ENCODE data around the gene ACO2. TPM values are rescaled to one million over a fixed set of nuclear protein-coding genes. Genes with fewer than 3 reads are reported as not detected.
"Not testable (repeated sequence)": the region's sequence is repeated elsewhere in the genome, so short reads cannot be mapped to it uniquely, and the experiment has no call there.

Gene ACO2
- total RNA-seq, 1 experiment from 2014 or later, result 43.7 TPM

DNA sequence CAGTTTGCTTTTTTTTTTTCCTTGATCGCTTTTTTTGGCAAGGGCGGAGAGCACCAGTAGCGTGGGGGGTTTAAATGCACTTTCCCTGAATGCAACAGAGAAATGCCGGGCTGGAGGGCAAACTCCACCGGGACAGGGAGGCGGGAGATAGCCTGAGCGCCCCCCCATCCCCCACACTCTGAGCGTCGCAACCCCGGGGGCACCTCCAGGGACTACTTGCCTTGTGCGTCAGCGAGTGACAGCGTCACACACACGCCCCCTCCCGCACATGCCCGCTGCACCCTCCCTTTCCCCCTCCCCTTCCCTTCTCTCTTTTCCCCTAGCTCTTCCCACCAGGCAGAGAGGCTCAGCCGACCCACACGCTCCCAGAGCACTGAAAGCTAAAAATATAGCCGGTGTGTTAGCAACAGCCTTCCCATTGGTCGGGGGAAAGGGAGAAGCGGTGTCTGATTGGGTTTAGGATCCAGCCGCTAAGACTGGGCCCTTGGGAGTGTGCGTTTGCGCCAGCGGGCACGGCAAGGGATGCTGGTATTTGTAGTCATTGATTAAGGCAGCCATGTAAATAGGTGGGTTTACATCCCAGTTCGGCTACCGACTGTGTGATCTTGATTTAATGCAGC lies 20.6 kb upstream of the ACO2 start:
- peak; percentile 99 for DNase-seq (ENCODE audit: low read depth)

DNA sequence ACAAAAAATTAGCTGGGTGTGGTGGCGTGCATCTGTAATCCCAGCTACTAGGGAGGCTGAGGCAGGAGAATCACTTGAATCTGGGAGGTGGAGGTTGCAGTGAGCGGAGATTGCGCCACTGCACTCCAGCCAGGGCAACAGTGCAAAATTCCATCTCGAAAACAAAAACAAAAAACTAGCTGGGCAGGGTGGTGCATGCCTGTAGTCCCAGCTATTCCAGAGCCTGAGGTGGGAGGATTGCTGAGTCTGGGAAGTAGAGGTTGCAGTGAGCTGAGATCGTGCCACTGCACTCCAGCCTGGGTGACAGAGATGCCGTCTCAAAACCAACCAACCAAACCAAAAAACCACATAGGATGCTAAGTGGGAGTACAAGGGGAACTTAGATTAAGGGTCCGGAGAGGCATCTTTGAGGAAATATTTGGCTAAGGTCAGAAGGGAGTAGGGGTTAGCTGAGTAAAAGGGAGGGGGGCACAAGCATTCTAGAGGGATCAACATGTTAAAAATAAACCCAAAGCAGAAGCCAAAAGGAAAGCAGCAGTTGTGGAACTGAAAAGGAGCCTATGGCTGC lies 10.7 kb upstream of the ACO2 start:
- DNase-seq (ENCODE audit: low read depth), result no peak

DNA sequence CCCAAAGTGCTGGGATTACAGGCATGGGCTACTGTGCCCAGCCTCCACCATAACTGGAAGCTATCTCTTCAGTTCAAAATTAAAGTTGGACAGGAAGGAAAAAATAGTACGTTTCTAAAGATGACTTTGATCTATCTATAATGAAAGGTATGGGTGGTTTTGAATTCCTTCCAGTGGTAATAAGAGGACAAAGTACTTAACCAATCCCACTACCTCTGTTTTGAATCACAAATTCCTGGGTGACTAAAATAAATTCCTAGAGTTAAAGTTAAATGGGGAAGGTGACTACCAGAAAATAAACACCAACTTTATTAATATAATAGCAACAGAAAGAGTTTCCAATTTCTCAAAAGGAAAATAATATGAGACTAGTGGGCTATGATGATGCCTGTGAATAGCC lies 9.5 kb upstream of the ACO2 start:
- no peak for DNase-seq (ENCODE audit: low read depth)

DNA sequence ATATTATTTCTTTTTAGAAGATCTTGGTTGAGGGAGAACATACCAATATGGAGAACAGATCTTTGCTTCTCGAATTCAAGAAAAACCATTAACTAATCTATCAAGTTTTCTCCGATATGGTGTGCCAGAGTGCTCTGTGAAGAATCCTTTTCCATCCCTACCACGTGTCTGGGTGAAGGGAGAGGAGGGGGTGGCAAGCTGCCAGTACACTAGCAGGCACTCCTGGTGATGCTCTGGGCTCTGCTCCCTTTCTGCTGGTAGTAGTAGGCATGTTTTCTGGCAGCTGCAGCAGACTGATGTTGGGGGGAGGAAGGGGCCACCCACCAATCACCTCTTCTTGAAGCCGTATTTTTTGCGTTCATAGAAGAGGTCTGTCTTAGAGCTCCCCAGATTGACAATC lies 8.8 kb upstream of the ACO2 start:
- not testable (repeated sequence) for DNase-seq (ENCODE audit: low read depth)

DNA sequence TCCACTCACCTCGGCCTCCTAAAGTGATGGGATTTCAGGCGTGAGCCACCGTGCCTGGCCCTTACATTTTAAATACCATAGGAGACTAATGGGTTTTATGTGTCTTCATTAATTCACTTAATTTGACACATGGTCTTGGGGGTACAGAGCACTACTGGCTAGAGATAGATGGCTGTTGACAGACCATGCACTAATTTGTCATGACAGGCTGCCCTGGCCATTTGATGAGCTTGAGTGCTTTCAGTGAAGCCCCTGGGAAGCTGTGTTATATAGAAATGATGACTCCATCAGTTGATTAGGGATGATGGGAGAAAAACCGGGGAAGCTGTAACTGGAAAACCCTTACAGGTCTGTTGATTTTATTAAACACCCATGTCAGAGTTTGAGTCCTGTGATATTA lies 7.0 kb upstream of the ACO2 start:
- no peak for DNase-seq (ENCODE audit: low read depth)

DNA sequence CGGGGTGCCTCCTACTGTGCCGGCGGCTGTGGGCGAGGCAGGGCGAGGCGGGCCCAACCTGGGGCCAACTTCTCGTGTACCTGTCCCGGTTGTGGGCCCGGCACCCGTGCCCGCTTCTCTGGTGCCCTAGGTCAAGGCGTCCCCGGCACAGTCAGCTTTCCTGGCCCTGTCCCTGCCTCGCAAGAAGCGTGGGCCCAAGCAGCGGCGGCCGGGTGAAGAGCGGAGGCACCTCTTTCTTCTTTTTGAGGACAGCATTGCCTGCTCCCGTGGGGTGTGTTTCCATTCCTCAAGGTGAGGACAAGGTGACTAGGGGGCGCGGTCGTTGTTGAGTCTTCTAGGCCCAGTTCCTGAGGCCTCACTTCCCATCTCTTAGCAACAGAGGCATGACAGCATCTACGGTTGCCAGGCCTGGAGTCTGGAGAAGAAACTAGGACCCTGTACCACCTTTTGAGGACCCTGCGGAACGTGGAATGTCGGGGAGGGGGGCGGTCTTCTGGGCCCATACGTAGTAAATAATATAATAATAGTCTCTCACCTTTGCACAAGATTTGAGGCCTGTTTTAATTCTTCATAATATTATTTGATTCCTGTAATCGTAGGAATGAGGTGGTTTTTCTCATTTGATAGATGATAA lies 418 bp downstream of the ACO2 start:
- no peak for DNase-seq (ENCODE audit: low read depth)

DNA sequence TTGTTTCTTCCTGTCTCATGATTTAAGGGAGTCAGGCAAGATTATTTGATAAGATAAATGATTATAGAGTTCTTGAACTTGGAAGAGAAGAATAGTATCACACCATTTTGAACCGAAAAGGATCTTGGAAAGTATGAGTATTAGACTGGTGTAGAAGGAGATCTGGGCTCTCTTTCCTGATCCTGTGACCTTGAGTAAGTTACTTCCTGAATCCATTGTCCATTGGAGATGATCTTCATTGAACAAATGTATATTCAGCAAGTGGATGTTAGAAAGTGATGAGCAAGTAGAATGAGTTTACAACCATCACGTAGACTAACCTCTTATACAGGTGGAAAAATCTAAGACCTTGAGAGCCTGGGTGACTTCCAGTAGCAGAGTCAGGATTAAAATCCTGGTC lies 2.0 kb downstream of the ACO2 start:
- DNase-seq (ENCODE audit: low read depth), result no peak

DNA sequence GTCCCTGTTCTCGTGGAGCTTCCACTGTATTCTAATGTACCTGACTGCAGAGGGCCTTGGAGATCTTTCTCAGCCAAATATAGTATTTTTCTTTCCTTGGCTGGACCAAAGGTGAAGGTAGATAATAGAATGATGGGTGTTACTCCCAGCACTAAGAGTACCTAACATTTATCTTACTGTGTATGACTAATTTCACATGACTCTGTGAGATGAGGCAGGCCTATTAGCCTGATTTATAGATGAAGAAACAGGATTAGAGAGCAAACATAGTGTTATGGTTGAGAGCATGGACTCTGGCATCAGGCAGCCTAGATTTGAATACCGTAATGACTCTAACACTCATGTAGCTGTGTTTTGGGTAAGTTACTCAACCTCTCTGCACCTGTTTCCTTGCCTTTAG lies 2.7 kb downstream of the ACO2 start:
- DNase-seq (ENCODE audit: low read depth), result no peak

DNA sequence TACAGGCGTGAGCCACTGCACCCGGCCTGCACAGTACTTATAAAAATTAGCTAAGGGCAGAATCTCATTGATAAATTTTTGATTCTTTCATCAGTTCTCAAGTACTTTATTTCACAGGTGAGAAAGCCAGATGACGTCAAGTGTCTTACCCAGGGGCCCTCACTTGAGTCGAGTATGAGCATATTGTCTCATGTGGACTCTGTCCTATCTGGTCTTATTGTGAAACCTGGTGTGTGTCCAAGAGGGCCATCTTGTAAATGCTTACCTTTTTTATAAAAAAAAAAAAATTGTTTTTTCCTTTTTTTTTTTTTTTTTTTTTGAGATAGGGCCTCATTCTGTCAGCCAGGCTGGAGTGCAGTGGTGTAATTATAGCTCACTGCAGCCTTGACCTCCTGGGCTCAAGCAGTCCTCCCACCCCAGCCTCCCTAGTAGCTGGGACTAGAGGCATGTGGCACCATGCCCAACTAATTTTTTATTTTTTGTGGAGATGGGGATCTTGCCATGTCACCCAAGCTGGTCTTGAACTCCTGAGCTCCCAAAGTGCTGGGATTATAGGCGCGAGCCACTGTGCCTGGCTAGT lies 6.0 kb downstream of the ACO2 start:
- no peak for DNase-seq (ENCODE audit: low read depth)

DNA sequence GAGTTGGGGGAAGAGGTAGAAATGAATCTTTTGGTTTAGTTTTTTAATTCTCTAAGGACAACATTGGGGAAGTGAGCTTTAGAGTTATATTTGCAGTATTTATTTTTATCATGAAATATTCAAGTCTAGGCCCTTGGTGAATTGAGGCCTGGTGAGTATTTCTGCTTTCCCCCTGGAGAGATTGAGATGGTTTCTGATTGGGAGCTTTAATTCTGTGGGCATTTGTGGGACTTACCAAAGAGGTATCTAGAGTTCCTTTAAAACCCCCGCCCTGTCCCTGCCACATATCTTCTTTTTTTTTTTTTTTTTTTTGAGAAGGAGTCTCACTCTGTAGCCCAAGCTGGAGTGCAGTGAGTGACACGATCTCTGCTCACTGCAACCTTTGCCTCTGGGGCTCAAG lies 9.6 kb downstream of the ACO2 start:
- DNase-seq (ENCODE audit: low read depth), result no peak

DNA sequence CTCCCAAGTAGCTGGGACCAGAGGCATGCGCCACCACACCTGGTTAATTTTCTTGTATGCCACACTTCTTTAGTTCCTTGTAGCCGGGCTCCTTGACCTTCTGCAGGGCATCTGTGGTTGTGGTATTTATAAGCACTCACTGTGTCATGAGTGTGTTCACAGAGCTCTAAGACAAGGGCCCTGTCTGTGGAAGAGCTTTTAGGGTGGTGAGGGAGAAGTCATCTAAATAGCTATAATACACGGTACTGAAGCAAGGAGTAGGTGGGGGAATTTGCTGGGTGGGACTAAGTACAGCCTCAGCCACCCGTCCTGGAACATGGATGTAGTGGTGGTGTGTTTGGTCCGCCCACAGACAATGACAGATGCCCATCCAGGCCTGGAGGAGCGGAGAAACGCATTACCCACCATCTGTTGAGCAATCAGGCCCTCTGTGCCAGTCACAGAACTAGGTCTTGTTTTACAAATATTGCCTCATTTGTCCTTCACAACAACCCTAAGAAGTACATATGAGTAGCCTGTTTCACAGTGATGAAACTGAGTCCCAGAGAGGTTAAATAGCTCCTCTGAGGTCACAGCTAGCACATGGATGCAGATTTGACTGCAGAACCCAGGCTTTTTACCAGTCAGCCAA lies 10.1 kb downstream of the ACO2 start:
- no peak for DNase-seq (ENCODE audit: low read depth)

DNA sequence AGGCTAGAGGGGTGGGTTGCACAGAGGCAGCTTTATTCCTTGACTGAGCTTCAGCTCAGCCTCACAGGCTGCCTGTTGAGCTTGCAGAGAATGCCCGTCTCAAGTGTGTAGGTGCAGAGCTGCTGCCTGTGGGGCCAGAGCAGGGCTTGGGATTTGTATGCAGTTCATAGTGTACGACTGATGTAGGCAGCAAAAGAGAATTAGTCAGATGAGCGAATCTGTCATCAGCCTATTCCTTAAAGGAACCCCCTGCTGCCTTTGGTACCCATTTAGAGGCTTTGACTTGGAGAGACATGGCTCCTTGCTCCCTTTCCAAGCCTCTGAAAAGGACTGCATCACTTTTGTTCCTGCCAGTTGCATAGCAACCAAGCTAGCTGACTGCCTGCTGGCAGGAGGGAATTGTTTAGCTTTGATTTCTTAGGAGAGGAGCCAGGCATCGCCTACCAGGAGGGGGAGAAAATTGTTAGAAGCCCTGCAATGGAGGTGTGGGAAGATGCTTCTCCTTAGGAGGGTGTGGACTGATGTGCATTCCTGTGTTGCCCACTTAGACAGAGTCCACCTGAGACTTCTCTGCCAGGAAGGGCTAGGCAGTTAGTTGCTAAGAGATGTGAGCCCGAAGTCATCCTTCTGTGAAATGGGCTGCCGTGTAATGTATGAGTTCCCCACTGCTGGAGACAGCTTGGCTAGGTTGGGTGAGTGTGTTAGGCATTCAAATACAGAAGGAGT lies 10.9 kb downstream of the ACO2 start:
- peak; percentile 9 for DNase-seq (ENCODE audit: low read depth)

DNA sequence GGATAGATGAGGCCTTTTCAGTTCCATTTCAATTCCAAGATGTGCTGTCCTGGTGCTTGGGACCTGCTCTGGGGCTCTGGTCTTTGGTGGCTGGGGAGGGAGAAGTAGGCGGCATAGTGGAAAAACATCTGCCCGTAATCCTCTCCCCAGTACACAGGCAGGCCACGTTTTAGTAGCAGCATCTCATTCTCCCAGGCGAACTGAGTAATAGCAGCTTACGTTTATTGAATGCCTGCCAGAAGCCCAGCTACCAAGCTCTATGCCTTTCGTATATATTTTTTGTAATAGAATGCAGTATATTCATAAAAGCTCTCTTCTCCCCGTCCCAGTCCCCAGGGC lies 11.4 kb downstream of the ACO2 start:
- peak; percentile 18 for DNase-seq (ENCODE audit: low read depth)

DNA sequence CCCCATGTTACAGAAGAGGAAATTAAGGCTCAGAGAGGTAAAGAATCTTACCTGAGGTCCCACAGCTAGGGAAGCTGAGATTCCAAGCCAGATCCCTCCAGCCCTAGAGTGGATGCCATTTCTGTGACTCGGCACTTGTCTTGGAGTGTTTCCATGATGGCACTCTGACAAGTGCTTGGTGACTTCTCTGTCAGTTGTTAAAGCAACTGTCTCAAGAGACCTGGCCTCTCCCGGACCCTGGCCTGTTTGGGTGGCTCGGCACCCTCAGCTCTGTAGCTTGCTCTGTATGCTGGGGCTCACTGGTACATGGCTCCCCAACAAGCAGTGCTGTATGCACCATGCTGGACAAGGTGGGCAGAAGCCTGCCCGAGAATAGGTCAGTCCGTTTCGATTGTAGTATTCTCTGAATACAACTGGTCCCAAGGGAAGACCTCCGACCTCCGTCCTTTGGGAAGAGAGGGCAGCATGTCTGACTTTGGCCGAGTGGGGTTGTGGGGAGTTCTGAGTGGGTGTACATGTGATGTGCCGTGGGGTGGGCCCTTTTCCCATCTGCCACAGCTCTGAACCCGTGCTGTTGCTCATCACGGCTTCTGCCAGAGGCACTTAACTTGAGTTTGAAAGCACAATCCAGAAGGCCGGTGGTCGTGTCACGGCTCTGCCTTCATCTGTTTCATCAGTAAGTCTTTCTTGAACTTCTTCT lies 12.4 kb downstream of the ACO2 start:
- peak; percentile 38 for DNase-seq (ENCODE audit: low read depth)

DNA sequence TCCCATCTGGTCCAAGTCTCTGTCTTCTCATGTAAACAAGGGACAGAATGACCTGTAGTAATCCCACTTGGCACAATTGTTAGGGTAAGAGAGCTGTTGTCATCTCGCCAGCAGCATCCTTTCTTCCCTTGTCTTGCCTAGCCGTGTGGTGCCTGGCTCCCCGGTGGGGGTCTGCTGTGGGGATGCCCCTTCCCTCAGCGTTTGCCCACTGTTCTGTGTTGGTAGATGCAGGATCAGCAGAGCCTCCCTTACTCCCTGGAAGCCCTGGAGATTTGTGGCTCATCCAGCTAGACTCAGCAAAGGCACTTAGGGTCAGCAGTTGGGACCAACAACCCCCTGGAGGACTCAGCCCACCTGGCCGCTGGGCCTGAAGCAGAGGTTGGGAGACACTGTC lies 13.0 kb downstream of the ACO2 start:
- DNase-seq (ENCODE audit: low read depth), result no peak

DNA sequence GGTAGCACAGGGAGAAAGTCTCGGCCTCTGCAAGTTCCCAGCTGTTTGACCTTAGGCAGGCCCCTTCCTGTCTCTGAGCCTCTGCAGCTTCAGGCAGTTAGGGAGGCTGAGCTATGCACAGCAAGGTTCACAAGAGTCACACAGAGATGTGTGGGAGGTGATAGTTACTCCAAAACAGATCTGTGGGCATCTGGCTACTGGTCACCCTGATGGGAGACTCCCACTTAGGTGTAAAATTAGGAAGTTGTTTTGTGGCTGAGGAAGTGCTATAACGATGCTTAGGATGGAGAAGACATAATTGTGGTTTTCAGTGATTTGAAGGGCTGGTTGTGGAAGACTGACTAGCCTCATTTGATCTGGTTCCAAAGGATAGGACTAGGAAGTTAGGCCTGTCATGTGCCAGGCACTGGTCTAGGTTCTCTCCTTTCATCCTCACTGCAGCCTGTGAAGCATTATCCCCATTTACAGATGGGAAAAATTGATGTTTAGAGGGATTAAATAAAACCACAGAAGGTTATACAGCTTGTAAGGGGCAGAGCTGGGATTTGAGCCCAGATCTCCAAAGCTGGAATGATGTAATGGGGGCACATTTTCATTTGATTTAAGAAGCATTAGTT lies 13.5 kb downstream of the ACO2 start:
- DNase-seq (ENCODE audit: low read depth), result peak; percentile 62

DNA sequence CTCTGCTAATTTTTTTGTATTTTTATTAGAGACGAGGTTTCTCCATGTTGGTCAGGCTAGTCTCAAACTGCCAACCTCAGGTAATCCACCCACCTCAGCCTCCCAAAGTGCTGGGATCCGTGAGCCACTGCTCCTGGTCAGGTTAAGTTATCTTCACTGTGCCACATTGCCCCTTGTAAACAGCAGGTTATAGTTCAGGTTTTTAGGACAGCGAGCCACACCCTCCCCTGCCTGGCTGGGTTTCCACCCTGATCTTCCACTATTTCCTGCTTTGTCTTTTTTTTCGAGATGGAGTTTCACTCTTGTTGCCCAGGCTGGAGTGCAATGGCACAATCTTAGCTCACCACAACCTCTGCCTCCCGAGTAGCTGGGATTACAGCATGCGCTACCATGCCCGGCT lies 16.1 kb downstream of the ACO2 start:
- DNase-seq (ENCODE audit: low read depth), result no peak

DNA sequence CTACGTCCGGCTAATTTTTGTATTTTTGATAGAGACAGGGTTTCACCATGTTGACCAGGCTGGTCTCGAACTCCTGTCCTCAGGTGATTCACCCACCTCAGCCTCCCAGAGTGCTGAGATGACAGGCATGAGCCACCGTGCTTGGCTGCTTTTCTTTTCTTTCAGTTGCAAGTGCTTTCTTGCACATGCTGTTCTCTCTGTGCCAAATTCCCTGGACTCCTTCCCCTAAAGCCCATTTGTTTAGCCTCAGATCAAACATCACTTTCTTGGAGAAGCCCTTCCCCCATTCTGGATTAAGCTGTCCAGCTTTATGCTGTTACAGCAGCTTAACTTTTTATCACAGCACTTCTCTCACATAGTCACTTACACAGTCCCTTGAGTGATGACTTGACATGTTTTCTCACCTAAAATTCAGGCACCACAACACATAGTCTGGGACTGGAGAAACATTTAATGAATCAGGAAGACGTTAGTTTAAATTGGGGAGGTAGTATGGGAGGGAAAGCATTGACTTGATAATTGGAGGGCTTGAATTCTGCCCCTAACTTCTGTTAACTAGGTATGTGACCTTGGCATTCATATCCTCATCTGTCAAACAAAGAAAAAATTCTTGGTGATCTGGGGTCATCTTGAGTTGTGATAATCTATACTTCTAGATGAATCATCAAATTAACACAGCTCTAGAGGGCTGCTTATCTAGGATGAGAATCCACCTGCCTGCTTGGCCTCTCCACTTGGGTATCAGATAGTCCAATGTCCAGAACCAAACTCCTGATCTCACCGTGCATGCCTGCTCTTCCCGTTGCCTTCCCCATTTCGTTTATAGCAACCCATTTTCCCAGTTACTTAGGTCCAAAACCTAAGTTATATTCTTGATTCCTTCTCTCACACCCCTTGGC lies 18.4 kb downstream of the ACO2 start:
- no peak for DNase-seq (ENCODE audit: low read depth)

DNA sequence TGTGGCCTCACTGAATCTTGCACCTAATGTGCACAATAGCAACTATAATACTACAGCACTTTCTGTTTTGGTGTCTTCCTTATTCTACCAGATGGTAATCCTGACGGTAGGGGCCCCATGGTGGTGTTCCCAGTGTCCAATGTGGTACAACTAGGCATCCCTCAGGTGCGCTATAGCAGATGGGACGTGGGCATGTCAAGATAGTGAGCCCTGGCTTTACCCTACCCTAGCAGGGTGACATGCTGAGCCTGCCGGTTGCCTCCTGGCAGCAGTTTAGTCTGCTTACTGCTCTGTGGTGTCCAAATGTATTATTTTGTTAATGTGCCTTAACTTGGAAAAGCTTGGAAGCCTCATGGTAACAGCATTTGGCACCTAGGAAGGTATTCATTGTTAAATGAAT lies 19.2 kb downstream of the ACO2 start:
- DNase-seq (ENCODE audit: low read depth), result no peak

Measured in RPMI7951 (cell line).